ENCODE measurements around the gene MSRB2.

MSRB2 gene

GRCh38 chr10:23099079-23099478, 3.7 kb downstream of the MSRB2 start:
- H3K9me3 ChIP-seq (ENCODE audit: insufficient read depth, low read depth, low read length) = no peaks in the 10 kb centered on the region
- H3K27me3 ChIP-seq (ENCODE audit: insufficient read depth, low read length) = no peaks in the 10 kb centered on the region
- no peak overlapping the region for H3K9ac ChIP-seq (ENCODE audit: low read depth, low read length)
- H3K4me1 ChIP-seq (ENCODE audit: insufficient read depth, low read length) = peaks cover 15% of the 10 kb centered on the region; the same call in 1 of the 2 replicates
- H3K36me3 ChIP-seq (ENCODE audit: insufficient read depth, low read depth, low read length) = no peaks in the 10 kb centered on the region
- H3K4me3 ChIP-seq (ENCODE audit: low read length) = no peak overlapping the region
- no peak overlapping the region for H3K27ac ChIP-seq (ENCODE audit: low read length)

GRCh38 chr10:23099816-23100215, 4.4 kb downstream of the MSRB2 start:
- Histone ChIP-seq H3K9me3 (ENCODE audit: insufficient read depth, low read depth, low read length) (no peaks in the 10 kb centered on the region), H3K4me1 (ENCODE audit: insufficient read depth, low read length) (peaks cover 10% of the 10 kb centered on the region; the same call in 1 of the 2 replicates), H3K36me3 (ENCODE audit: insufficient read depth, low read depth, low read length) (no peaks in the 10 kb centered on the region), H3K9ac (ENCODE audit: low read depth, low read length) (no peak overlapping the region), H3K27ac (ENCODE audit: low read length) (no peak overlapping the region), H3K27me3 (ENCODE audit: insufficient read depth, low read length) (no peaks in the 10 kb centered on the region), H3K4me3 (ENCODE audit: low read length) (no peak overlapping the region; the same call in 1 of the 2 replicates)

- no peaks in the 10 kb centered on the region for H3K27me3 ChIP-seq (ENCODE audit: insufficient read depth, low read length)
- no peaks in the 10 kb centered on the region for H3K9me3 ChIP-seq (ENCODE audit: insufficient read depth, low read depth, low read length)
- H3K36me3 ChIP-seq (ENCODE audit: insufficient read depth, low read depth, low read length) = no peaks in the 10 kb centered on the region
- H3K27ac ChIP-seq (ENCODE audit: low read length) = no peak overlapping the region
- H3K4me1 ChIP-seq (ENCODE audit: insufficient read depth, low read length) = peaks cover 10% of the 10 kb centered on the region; the same call in 1 of the 2 replicates
- no peak overlapping the region for H3K4me3 ChIP-seq (ENCODE audit: low read length)
- no peak overlapping the region for H3K9ac ChIP-seq (ENCODE audit: low read depth, low read length)
These were observed 5.1 kb downstream of the MSRB2 start for GRCh38 chr10:23100331-23101030.

GRCh38 chr10:23106331-23107072, 11.1 kb downstream of the MSRB2 start:
- Histone ChIP-seq H3K27me3 (ENCODE audit: insufficient read depth, low read length) (no peaks in the 10 kb centered on the region), H3K27ac (ENCODE audit: low read length) (no peak overlapping the region), H3K4me3 (ENCODE audit: low read length) (no peak overlapping the region), H3K4me1 (ENCODE audit: insufficient read depth, low read length) (no peaks in the 10 kb centered on the region; the same call in 1 of the 2 replicates), H3K9me3 (ENCODE audit: insufficient read depth, low read depth, low read length) (no peaks in the 10 kb centered on the region), H3K9ac (ENCODE audit: low read depth, low read length) (no peak overlapping the region), H3K36me3 (ENCODE audit: insufficient read depth, low read depth, low read length) (no peaks in the 10 kb centered on the region)

GRCh38 chr10:23110722-23111516, 15.5 kb downstream of the MSRB2 start:
- H3K4me1 ChIP-seq (ENCODE audit: insufficient read depth, low read length) = peaks cover 5% of the 10 kb centered on the region; the same call in 1 of the 2 replicates
- 0 out of 2 replicates have a peak, but pooled peaks cover 9% of the 10 kb centered on the region for H3K36me3 ChIP-seq (ENCODE audit: insufficient read depth, low read depth, low read length)
- H3K4me3 ChIP-seq (ENCODE audit: low read length) = no peak overlapping the region
- H3K9ac ChIP-seq (ENCODE audit: low read depth, low read length) = no peak overlapping the region
- no peaks in the 10 kb centered on the region for H3K9me3 ChIP-seq (ENCODE audit: insufficient read depth, low read depth, low read length)
- H3K27me3 ChIP-seq (ENCODE audit: insufficient read depth, low read length) = no peaks in the 10 kb centered on the region
- no peak overlapping the region for H3K27ac ChIP-seq (ENCODE audit: low read length)

- no peaks in the 10 kb centered on the region for H3K27me3 ChIP-seq (ENCODE audit: insufficient read depth, low read length)
- no peak overlapping the region for H3K4me3 ChIP-seq (ENCODE audit: low read length)
- H3K9me3 ChIP-seq (ENCODE audit: insufficient read depth, low read depth, low read length) = no peaks in the 10 kb centered on the region
- no peak overlapping the region for H3K9ac ChIP-seq (ENCODE audit: low read depth, low read length)
- H3K36me3 ChIP-seq (ENCODE audit: insufficient read depth, low read depth, low read length) = 0 out of 2 replicates have a peak, but pooled peaks cover 9% of the 10 kb centered on the region
- H3K4me1 ChIP-seq (ENCODE audit: insufficient read depth, low read length) = peaks cover 5% of the 10 kb centered on the region; the same call in 1 of the 2 replicates
- no peak overlapping the region for H3K27ac ChIP-seq (ENCODE audit: low read length)
These were observed 16.3 kb downstream of the MSRB2 start for GRCh38 chr10:23111517-23112286.

GRCh38 chr10:23114228-23114850, 19.0 kb downstream of the MSRB2 start:
- H3K9me3 ChIP-seq (ENCODE audit: insufficient read depth, low read depth, low read length) = no peaks in the 10 kb centered on the region
- no peak overlapping the region for H3K9ac ChIP-seq (ENCODE audit: low read depth, low read length)
- no peak overlapping the region for H3K4me3 ChIP-seq (ENCODE audit: low read length)
- peaks cover 5% of the 10 kb centered on the region; the same call in 1 of the 2 replicates for H3K4me1 ChIP-seq (ENCODE audit: insufficient read depth, low read length)
- H3K27me3 ChIP-seq (ENCODE audit: insufficient read depth, low read length) = no peaks in the 10 kb centered on the region
- H3K36me3 ChIP-seq (ENCODE audit: insufficient read depth, low read depth, low read length) = 0 out of 2 replicates have a peak, but pooled peaks cover 9% of the 10 kb centered on the region
- H3K27ac ChIP-seq (ENCODE audit: low read length) = no peak overlapping the region

GRCh38 chr10:23116486-23117205, 21.3 kb downstream of the MSRB2 start:
- no peaks in the 10 kb centered on the region for H3K27me3 ChIP-seq (ENCODE audit: insufficient read depth, low read length)
- H3K4me3 ChIP-seq (ENCODE audit: low read length) = no peak overlapping the region
- H3K27ac ChIP-seq (ENCODE audit: low read length) = no peak overlapping the region
- peaks cover 5% of the 10 kb centered on the region; the same call in 1 of the 2 replicates for H3K4me1 ChIP-seq (ENCODE audit: insufficient read depth, low read length)
- H3K36me3 ChIP-seq (ENCODE audit: insufficient read depth, low read depth, low read length) = 0 out of 2 replicates have a peak, but pooled peaks cover 9% of the 10 kb centered on the region
- H3K9me3 ChIP-seq (ENCODE audit: insufficient read depth, low read depth, low read length) = no peaks in the 10 kb centered on the region
- H3K9ac ChIP-seq (ENCODE audit: low read depth, low read length) = no peak overlapping the region

GRCh38 chr10:23120001-23120934, 24.9 kb downstream of the MSRB2 start:
- H3K9me3 ChIP-seq (ENCODE audit: insufficient read depth, low read depth, low read length) = no peaks in the 10 kb centered on the region
- H3K4me1 ChIP-seq (ENCODE audit: insufficient read depth, low read length) = no peaks in the 10 kb centered on the region
- no peak overlapping the region for H3K27ac ChIP-seq (ENCODE audit: low read length)
- H3K36me3 ChIP-seq (ENCODE audit: insufficient read depth, low read depth, low read length) = no peaks in the 10 kb centered on the region
- H3K9ac ChIP-seq (ENCODE audit: low read depth, low read length) = no peak overlapping the region
- no peak overlapping the region for H3K4me3 ChIP-seq (ENCODE audit: low read length)
- H3K27me3 ChIP-seq (ENCODE audit: insufficient read depth, low read length) = no peaks in the 10 kb centered on the region

Data from iPS-20b (cell line).